CD1c-positive myeloid dendritic cell (primary cell): ENCODE measurements around the gene TP53I13.
A peak's percentile ranks its signal among the peaks of the same experiment; 100 is the strongest.
"Not testable (repeated sequence)": the region's sequence is repeated elsewhere in the genome, so short reads cannot be mapped to it uniquely, and the experiment has no call there.

Source experiments
- DNase-seq: peaks from one replicate; pipeline ENCODE4 v3.0.0-alpha.2; 2016; ENCODE audit errors: extremely low spot score

TP53I13 gene, protein sequence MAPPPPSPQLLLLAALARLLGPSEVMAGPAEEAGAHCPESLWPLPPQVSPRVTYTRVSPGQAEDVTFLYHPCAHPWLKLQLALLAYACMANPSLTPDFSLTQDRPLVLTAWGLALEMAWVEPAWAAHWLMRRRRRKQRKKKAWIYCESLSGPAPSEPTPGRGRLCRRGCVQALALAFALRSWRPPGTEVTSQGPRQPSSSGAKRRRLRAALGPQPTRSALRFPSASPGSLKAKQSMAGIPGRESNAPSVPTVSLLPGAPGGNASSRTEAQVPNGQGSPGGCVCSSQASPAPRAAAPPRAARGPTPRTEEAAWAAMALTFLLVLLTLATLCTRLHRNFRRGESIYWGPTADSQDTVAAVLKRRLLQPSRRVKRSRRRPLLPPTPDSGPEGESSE

DNA sequence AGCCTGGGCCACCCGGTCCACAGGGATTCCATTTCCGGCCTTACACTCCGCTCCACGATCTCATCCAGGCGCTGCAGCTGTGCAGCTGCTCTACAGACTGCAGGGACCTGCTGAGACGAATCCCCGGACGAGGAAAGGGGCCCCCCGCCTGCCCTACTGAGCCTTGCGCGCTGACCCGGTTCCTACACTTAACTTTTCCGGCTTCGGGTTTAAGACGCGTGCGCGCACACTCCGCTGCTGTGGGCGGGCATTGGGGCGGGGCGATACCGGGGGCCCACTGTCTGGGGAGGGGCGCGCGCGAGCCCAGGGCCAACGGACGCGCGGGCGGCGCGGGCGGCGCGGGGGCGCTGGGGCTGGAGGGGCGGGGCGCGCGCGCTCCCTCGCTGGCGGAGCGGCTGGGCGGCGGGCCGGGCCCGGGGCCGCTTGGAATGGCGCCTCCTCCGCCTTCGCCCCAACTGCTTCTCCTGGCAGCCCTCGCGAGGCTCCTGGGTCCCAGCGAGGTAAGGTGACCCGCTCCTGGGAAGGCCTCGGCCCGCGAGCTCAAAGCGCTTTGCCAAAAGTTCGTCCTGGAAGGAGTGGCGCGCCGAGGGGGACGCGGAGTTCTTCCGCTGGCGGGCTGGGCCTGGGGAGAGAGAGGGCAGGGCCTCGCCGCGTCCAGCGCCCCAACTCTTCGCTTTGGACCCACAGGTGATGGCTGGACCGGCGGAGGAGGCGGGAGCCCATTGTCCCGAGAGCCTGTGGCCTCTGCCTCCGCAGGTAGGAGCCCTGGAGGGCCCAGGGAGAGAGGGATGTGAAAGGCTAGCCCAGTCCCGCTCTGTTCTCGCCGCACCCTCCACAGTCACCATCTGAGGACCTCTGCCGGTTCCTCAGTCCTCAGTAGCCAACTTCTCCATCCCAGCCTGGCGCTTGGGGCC, at the start of gene TP53I13:
Gene TP53I13 (plus strand): TSS at position 371 of the 914 bp plus-strand sequence. CDS start 58 bp downstream, at position 429.
- peak; percentile 85 for DNase-seq

DNA sequence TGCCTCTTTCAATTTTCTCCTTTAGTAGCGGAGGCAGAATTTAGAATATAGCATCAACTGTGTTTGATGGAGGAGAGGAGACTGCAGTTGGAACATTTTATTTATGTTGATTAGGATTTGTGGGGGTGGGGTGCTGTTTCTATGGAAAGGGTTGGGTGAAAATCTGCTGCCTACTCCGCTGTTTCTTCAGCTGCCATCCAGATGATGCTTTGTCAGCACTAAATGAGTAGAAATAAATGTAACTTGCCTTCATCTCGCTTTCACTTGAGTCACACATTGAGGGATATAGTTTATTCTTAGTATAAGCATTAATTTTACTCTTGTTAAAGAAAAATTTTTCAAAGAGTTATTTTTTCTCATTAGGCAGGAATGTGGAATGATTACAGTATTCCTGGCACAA, 43.8 kb upstream of the TP53I13 start:
- DNase-seq: no peak

DNA sequence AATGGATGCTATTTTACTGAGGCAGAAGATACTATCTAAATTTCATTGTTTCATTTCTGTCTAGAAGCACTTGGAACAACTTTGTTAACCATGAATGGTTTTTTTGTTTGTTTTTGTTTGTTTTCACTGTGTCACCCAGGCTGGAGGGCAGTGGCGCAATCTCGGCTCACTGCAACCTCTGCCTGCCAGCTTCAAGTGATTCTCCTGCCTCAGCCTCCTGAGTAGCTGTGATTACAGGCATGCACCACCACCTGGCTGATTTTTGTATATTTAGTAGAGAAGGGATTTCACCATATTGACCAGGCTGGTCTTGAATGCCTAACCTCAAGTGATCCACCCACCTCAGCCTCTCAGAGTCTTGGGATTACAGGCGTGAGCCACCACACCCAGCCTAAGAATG, 42.2 kb upstream of the TP53I13 start:
- no peak for DNase-seq

DNA sequence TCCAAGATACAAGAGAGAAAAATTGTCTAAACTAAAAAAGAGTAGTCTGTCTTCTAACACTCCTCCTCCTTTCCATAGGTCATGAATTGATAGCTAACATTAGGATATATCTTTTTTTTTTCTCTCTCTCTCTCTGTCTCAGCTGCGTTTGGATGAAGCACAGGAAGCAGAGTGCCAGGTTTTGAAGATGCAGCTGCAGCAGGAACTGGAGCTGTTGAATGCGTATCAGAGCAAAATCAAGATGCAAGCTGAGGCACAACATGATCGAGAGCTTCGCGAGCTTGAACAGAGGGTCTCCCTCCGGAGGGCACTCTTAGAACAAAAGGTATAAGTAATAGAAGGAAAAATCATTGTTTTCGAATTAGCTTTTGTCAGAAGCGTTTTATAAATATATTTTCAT, 34.5 kb upstream of the TP53I13 start:
- DNase-seq: no peak

DNA sequence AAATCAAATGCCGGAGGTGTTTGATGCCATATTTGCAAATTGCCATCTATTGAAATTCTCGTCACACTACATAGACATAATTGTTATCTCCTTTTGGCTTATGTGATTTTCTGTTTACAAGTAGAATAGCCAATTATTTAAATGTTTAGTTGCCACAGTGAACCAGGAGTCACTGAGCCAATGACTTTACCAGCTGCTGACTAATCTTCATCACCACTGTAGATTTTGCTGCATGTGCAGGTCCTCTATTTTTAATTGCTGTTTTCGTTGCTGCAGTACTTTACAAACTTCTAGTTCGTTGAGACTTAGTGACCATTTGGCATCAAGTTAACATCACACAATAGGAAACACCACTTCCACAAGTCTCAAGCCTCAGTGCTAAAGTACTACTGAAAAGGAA, 24.4 kb upstream of the TP53I13 start:
- DNase-seq: no peak

DNA sequence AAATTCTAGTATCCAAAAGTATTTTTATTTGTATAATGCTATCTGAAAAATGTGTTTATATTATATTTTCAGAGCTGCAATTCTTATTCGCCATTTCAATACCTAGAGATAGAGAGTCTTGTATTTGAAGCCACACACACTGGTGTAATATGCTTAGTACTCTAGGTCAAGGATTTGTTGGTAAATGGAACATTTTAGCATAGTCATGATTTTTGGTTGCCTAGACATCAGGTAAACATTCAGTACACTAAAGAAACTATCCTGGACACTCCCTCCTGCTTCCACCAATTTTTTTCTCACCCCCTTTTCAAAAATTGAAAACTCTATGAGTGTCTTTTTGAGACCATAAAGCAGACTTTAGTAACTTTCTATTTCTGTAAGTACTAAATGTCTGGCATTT, 22.4 kb upstream of the TP53I13 start:
- DNase-seq: no peak

DNA sequence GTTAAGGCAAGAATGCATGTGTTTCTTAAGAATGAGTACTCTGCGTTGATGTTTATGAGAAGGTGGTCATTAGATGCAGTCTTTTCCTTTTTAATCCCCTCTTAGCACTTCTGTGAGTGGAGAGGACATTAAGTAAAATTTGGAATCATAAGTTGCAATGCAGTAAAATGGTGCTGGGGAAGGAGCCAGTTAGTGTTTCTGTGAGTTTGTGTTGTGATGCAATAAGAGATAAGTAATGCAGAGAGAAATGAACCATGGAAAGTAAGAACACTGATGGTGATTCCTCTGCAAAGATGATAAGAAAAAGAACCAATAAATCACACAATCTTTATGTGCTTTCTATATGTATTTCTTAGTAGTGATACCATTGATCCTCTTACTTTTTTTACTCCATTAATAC, 21.7 kb upstream of the TP53I13 start:
- no peak for DNase-seq

DNA sequence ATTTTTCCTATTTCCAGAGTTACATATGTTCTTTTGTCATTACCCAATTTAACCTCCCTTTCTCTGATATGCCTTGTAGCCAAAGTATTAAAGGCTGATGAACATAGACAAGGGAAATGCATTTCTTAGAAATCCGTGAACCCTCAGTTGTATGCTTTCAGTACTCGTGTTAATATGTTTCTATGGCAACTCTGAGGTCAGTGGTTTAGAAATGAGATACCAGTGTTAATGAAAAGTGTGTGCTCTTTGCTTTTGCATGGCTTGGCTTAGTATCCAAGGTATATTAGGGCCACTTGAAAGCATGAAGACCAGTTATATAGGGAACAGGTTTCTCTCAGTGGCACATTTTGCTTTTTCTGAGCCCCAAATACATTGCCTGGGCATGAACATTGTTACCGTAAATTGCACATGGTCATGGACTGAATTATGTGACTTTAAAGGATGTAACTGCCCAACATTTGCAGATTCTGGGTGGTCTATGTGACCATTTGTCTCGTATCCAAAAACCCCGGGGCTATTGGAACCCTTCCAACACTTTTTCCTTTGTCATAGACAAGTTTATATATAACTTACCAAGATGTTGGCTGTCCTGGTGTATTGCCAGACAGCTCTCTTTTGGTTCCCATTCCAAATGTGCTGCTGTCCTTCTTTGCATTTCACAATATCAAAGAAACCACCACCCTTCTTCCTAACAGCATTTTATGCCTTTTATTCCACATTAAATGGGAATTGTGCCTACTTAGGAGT, 19.2 kb upstream of the TP53I13 start:
- no peak for DNase-seq

DNA sequence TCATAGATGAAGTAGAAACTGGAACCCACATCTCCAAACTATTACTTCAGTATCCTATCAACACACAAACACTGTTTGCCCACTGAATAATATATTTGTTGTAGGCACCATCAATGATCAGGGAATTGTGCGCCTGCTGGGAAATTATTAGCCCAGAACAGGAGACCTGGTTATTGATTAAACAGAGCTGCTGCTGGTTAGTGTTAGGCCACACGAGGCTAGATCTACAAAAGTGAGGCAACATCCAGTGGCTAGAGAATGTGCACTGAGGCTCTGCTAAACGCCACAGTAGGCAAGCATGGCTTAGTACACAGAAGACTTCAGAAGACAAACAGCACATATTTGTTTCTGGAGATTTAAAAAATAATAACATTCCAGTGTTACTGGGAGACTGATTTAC, 12.7 kb upstream of the TP53I13 start:
- no peak for DNase-seq

DNA sequence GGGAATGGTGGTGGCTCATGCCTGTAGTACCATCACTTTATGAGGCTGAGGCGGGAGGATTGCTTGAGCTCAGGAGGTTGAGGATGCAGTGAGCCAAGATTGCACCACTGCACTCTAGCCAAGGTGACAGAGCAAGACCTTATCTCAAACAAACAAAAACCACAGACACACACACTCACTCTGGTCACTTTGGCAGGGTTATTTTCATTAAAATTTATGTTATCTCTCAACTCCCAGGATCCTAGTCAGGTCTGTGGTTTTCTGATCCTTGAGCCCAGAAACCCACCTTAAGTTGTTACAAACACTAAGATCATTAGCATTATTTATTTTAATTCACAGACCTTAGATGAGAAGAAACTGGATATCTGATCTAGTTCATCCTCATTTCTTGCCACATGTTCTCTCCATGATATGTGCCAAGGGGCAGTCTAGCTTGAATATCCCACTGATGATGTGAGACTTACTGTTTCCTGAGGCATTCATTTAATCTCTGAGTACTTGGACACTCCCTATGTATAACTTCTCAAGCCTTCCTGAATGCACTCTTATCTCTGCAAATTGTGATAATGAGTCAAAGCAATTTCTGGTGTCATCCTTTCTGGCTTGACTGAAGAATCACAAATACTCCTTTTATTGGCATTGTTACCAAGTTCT, 11.3 kb upstream of the TP53I13 start:
- DNase-seq: no peak

DNA sequence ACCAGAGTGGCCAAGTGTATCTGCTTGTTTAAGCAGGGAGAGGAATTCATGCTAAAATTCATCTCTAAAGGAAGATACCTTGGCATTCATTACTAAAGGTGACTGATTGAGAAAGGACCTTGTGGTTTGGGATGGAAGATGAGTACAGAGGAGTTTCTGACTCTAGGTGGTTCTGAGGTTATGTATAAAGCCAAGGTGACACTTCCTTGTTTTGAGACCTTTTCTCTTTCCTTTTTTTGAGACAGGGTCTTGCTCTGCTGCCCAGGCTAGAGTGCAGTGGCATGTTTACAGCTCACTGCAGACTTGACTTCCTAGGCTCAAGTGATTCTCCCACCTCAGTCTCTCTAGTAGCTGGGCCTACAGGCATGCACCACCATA, 10.8 kb upstream of the TP53I13 start:
- DNase-seq: no peak

DNA sequence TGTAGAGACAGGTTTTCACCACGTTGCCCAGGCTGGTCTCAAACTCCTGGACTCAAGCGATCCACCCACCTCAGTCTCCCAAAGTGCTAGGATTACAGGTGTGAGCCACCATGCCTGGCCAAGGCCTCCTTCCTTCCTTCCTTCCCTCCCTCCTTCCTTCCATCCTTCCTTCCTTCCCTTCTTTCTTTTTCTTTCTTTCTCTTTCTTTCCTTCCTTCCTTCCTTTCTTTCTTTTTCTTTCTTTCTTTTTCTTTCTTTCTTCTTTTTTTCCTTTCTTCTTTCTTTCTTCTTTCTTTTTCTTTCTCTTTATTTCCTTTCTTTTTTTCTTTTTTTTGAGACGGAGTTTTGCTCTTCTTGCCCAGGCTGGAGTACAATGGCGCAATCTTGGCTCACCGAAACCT, 10.4 kb upstream of the TP53I13 start:
- DNase-seq: not testable (repeated sequence)

DNA sequence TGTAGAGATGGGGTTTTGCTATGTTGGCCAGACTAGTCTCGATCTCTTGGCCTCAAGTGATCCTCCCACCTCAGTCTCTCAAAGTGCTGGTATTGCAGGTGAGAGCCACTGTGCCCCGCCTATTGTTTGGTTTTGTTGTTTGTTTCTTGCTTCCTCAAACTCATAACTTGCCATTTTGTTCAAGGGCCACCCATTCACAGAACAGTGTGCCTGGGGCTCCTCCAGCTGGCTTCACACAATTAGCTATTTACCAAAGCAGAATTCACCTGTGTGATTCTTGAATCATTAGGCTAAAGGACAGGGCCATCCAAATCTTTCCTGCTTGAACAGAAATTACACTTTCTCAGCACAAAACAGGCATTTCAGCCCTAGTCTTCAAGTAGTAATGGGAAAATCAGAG, 8.9 kb upstream of the TP53I13 start:
- no peak for DNase-seq

DNA sequence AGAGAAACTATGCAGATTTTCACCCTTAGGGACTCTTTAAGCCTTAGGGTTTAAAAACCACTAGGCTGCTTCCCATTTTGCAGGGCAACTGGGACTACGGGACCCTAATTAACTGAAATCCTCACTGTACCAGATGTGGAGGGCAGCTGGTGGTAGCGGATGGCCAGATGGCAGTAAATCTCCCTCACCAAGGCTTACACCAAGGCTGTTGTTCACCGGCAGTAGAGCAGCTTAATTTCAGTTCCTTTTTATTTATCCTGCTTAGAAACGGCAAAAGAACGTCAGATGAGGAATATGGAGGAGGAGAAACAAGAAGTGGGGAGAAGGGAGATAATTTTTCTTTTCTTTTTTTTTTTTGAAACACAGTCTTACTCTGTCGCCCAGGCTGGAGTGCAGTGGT, 8.2 kb upstream of the TP53I13 start:
- DNase-seq: peak; percentile 84

DNA sequence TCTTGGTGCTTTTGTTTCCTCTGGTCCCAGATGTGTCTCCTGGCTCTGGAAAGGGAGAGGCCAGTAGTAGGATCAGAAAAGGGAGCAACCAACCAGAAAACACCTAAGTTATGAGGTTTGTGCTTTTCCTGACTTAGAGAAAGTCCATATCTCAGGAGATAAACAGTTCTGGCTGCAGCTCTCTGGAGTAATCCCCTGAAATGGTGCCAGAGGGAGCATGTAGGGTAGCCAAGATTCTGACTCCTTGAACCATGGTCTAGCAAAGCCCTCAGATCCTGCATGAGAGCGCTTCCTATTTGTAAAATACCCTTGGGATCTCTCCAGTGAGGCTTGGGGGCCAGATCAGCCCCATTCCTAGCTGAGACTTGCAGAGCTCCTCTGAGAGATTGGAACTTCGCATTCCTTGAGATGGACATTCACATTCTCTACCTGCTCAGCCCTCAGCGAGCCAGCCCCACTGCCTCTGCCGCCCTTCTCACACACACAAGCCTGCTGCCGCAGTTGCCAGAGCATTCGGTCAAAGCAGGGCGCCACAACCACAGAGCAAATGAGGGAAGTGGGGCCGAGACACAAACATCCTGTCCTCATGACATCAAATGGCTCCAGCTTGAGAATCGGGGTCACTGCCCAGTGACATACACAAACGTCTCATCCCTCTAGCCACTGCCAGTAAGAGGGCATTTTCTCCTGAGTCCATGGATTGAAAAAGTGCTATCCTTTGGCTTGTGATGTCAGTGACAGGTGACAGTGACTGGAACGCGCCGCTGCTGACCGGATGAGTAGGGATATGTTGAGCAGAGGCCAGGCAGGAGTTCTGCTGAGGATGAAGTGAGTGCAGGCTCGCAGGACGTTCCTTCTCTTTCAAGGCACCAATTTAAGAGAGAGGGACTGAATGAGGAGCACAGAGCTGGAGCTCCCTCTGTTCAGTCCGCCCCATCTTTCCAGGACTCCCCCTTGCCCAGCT, 6.7 kb upstream of the TP53I13 start:
- DNase-seq: peak; percentile 63

DNA sequence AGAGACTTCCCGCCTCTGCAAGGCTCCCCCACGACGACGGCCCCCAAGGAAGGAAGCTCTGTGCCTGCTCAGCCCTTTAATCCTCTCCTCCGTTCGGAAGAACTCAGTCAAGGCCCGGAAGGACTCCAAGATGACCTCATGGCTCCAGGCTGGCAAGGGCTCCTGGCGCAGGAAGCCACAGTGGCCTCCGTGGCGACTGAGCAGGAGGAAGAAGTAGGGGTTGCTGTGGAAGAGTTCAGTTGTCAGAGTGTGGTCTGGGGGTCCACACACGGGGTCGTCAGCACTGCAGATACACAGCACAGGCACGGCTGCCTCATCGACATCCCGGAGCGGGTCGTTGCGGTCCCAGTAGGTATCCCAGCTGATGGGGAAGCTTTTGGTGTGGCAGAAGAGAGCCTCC, 5.9 kb upstream of the TP53I13 start:
- DNase-seq: peak; percentile 16

DNA sequence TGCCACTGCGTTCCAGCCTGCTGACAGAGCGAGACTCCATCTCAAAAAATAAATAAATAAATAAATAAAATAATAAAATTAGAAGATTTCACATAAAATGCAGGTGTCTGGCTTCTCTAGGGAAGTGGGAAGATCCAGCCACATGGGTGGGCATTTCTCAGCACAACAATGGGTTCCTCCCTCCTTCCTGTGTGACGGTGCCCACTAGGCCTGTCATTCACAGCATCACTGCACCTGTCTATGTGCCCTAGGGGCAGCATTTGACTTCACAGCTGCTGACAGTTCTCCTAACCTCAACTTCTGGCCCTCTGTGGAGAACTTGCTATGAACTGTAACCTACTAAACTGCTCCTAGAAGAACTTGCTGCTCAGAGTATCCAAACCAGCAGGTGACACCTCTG, 4.7 kb upstream of the TP53I13 start:
- DNase-seq: no peak

DNA sequence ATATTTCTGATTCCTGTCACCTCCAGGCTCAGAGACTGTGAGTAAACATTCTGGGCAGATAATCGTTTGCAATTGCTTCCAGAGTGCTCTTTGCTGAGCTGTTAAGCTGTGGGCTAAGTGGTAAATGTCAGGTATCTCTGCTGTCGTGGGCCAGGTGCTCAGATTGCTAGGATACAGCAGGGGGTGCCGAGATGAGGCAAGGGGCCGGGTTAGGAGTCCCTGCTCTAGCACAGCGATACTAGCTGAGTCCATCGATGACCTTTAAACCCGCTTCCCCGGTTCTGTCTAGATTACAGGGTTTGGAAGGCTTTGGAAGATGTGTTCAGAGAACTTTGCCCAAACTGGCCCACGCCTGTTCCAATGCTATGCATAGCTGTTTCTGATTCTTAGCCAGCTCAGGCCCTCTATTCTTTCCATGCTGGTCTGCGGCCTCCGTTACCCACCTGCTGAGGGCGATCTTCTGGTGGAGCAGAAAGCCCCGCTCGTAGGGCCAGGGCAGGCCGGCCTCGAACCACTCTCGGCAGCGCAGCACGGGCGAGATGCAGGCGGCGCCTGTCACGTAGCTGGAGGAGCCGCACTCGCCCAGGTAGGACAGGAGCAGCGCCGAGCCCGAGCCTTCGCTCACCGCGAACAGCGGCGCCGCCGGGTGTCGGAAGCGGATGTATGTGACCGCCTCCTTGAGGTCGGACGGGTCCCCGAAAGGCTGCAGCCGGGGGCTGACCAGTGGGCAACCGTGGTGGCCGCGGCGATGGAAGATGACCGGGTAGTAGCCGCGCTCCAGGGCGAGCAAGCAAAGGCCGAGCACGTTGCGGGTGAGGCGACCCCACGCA, 2.6 kb upstream of the TP53I13 start:
- DNase-seq: peak; percentile 46

DNA sequence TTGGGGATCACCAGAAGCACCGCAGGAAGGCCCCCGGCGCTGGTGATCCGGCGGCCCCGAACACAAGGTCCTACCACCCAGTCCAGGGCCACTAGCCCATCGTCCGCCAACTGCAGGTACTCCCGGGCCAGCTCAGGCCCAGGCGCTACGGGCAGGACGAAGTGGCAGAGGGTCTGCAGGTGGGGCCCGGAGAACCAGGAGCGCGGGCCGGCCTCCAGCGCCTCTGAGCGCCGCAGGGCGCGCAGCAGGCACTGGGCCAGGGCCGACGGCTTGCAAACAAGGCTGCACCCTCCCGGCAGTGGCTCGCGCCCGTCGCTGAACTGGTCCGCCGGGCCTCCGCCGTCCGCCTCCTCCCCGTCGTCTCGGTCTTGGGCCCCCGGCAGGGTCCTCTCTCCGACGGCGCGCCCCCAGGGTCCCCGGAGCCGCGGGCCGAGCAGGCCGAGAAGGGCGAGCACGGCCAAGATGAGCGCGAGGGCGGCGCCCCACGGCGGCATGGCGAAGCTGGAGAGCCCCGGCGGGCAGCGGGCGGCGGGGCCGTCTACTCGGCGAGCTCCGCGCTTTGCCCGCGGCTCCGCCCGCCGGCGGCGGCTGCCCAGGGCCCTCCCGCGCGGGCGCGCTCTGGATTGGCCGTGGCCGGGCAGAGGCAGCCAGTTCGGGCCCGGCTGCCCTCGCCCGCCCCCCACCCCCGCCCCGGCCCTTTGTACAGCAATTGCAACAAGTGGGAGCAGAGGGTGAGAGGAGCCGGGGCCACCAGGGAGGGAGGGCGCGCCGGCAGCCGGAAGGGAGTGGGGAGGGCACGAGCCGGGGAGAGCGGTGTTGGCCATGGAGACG, 1.8 kb upstream of the TP53I13 start, which contains the start of gene ABHD15:
Gene ABHD15 (minus strand): TSS at position 565 of the 831 bp plus-strand sequence. CDS start 71 bp downstream, at position 494.
- DNase-seq: peak; percentile 91
